Stimulated activated CD4-positive, alpha-beta T cell treated with anti-CD3 and anti-CD28 coated beads, TNF-alpha, amount 100 ng/mL, for 48 hours (primary cell): ENCODE results near the gene CD8B2.
A peak's percentile ranks its signal among the peaks of the same experiment; 100 is the strongest.
"Not testable (repeated sequence)": the region's sequence is repeated elsewhere in the genome, so short reads cannot be mapped to it uniquely, and the experiment has no call there.

Source experiments
- DNase-seq, 3 donors: peaks; one replicate each; pipeline ENCODE4 v3.0.0-alpha.2; 2020; ENCODE audit warnings: low read depth in 3 of 3

The CD8B2 gene

DNA sequence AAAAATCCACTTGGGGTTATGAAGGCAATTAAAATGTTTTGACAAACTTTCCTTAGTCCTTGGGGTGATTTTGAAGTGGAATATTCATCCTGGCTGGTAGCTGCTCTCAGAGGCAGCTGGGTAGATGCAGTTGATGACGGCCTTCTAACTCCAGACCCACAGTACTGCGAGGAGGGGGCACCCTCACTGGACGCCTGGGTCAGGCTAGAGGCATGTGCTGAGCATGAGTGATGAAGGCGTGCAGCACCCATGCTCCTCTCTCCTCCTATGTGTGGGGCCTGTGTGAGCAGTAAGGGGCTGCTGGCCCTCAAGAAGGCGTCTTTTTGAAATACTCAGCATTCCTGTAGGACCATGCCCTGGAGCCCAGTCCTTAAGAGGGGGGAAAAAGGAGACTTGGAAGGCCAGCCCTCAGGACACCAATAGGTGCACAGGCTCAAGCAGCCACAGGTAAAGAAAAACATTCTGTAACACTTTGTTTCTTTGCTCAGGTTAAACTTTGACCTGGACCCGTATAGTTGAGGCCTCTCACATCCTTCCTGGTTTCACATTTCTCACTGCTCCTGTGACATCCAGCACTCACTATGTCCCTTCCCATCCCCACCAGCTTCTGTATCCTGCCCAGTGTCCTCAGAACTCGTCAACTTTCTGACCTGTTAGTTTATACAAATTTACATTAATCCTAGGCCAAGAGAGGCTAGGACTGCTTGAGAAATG is 64.4 kb downstream of the CD8B2 start:
- no peak for DNase-seq

- DNase-seq = no peak
Observed at GRCh38 chr2:106552921-106553320, 65.8 kb downstream of the CD8B2 start.

- no peak for DNase-seq
Observed at GRCh38 chr2:106553321-106553720, 66.2 kb downstream of the CD8B2 start.

DNA sequence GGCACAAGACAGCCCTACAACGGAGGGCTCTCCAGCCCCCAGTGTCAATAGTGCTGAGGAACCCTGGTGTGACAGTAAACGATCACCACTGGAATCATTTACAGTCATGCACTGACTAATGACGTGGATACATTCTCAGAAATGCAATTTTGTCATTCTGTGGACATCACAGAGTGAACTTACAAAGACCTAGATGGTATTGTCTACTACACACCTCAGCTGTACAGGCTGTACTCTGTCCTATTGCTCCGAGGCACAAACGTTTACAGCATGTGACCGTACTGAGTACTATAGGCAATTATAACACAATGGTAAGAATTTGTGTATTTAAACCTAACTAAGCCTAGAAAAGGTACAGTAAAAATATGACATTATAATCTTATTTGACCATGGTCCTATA is 67.2 kb downstream of the CD8B2 start:
- DNase-seq = no peak

GRCh38 chr2:106555053-106555452 is 67.9 kb downstream of the CD8B2 start:
- no peak for DNase-seq

- not testable (repeated sequence) for DNase-seq
Observed at GRCh38 chr2:106559786-106560185, 72.6 kb downstream of the CD8B2 start.

DNA sequence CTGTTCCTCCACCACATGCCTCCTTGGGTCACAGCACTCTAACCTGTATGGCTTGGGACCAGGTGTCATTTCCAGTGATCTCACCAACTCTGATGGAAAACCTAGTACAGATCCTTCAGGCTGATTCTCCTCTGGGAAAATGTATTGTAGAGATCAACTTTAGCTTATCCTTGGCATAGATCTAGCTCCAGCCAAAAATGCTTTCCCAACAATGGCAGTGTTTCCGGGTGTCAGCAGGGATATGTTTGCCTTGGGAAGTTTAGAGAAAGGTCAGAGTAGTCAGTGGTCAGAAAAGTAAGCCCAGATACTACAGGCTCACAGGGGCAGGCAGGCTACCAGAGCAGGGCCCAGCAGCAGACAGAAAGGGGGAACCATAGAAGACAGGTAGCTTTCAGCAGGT is 73.6 kb downstream of the CD8B2 start:
- DNase-seq = no peak

DNA sequence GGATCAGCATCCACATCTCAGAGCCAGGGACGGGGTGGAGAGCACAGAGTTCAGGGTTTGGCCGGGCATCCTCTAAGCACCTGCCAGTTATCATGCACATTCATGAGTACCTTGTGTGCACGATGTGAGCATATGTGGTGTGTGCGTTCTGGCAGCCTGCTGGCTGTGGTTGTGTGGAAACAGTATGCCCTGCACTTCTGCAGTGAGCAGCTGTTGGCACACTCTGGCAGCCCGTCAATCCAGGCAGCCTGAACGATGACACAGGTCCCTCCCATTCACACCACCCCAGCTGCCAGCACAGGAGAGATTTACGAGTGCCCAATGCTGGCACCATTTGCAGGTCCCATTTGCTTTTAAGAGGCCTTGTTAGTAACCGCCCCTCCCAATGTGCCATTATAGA is 74.2 kb downstream of the CD8B2 start:
- DNase-seq = no peak

- no peak for DNase-seq
Observed at GRCh38 chr2:106561803-106562202, 74.6 kb downstream of the CD8B2 start.

DNA sequence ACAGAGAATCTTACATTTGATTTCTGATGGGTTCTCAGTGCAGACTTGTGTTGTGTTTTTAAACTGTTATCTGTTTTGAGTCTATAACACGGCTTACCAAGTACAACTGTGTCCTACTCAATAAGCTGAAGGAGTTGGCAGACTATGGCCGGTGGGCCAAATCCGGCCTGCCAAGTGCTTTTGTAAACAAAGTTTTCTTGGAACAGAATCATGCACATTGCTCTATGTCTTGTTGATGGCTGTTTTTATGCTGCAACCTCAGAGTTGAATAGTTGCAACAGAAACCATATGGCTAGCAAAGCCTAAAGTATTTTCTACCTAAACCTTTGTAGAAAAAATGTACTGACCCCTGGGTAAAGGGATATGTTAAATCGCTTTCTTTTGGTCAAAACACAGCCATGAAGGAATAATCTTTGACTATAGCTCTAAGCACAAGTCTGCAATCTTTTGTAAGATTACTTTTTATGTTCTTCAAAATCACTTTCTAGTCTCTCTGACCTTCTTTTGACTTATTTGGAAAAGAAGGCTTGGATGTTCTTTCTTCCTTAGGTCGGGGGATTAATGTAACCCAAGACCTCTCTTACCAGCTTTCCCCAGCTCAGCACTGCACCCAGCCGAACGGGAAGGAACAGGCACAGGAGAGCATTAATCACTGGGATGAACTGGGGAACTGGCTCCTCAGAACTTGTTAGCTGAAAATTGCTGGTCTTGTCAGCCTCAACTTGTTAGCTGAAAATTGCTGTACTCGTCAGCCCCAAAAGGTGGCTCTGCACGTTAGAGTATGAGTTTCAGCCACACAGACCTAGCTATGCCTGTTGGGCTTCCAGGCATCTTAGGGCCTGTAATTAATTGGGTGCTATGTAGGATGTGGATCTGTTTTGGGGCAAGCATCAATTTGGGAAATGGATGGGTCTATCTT is 75.4 kb downstream of the CD8B2 start:
- DNase-seq = no peak

GRCh38 chr2:106563195-106563594 is 76.0 kb downstream of the CD8B2 start:
- no peak for DNase-seq

DNA sequence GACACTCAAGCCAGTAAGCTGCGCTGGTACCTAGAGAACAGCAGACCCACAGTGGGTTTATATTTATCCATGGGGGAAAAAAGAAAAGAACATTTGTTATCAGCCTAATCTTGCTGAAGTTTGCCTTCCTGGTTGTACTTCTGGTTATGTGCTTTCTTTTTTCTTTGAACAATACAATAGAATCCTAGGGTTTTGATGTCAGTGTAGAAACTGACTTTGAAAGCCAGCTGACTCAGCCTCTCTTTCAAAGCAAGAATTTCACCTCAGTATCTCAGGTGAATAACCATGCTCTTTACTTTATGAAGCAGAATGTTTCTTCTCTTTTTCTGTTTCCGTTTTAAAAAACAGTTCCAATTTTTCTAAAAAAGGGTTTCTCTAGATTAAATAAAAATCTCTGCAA is 78.4 kb downstream of the CD8B2 start:
- no peak for DNase-seq

GRCh38 chr2:106566050-106566449 is 78.9 kb downstream of the CD8B2 start:
- DNase-seq = peak; percentile 24 to 55 (median 33)

GRCh38 chr2:106566484-106566883 is 79.3 kb downstream of the CD8B2 start:
- DNase-seq = not testable (repeated sequence)

- DNase-seq = no peak
Observed at GRCh38 chr2:106570316-106570715, 83.2 kb downstream of the CD8B2 start.
